ENCODE measurements around the gene TM9SF1.

TM9SF1 gene

DNA sequence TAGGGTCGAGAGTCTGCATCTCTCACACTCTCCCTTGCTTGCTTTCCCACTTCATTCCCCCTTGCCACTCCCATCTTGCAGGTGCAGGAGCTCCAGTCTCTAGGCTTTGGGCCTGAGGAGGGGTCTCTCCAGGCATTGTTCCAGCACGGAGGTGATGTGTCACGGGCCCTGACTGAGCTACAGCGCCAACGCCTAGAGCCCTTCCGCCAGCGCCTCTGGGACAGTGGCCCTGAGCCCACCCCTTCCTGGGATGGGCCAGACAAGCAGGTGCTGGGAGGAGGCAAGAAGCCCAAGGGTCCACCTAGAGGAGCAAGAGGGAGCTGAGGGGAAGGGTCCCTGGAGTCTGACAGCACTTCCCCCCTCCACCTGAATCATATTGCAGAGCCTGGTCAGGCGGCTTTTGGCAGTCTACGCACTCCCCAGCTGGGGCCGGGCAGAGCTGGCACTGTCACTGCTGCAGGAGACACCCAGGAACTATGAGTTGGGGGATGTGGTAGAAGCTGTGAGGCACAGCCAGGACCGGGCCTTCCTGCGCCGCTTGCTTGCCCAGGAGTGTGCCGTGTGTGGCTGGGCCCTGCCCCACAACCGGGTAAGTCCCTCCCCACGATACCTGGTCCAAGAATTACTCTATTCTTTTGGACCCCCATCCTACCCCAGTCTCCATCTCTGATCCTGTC is 43.7 kb downstream of the TM9SF1 start:
- no peak overlapping the region for H3K4me3 Mint-ChIP-seq
- peaks cover 58% of the 10 kb centered on the region for H3K36me3 Mint-ChIP-seq
- H3K27ac Mint-ChIP-seq = no peak overlapping the region
- H3K27me3 Mint-ChIP-seq = no peaks in the 10 kb centered on the region
- peaks cover 40% of the 10 kb centered on the region for H3K4me1 Mint-ChIP-seq
- no peaks in the 10 kb centered on the region for H3K9me3 Mint-ChIP-seq
- CTCF ChIA-PET = interaction anchor here (0.9 to 8.0 kb wide), 2 partner anchors 9 to 14 kb away, joined by 3 to 67 read pairs; partner anchors contain the start of gene IRF9
- no peak for DNase-seq

DNA sequence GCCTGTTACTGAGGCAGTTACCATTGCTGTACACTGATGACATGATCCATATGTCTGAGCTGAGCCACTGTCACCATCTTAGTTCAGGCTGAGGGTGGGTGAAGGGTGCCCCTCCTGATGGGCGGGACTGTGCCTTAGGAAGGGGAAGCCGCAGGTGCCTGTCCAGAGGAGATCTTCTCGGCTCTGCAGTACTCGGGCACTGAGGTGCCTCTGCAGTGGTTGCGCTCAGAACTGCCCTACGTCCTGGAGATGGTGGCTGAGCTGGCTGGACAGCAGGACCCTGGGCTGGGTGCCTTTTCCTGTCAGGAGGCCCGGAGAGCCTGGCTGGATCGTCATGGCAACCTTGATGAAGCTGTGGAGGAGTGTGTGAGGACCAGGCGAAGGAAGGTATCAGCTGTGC is 44.2 kb downstream of the TM9SF1 start:
- Mint-ChIP-seq H3K4me1 (peaks cover 40% of the 10 kb centered on the region), H3K27ac (no peak overlapping the region), H3K9me3 (no peaks in the 10 kb centered on the region), H3K27me3 (no peaks in the 10 kb centered on the region), H3K36me3 (peaks cover 62% of the 10 kb centered on the region), H3K4me3 (no peak overlapping the region)
- no peak for DNase-seq
- CTCF ChIA-PET = interaction anchor here (0.6 to 8.0 kb wide), 4 partner anchors 10 to 93 kb away, joined by 3 to 67 read pairs (median 4); partner anchors contain the start of gene IRF9

DNA sequence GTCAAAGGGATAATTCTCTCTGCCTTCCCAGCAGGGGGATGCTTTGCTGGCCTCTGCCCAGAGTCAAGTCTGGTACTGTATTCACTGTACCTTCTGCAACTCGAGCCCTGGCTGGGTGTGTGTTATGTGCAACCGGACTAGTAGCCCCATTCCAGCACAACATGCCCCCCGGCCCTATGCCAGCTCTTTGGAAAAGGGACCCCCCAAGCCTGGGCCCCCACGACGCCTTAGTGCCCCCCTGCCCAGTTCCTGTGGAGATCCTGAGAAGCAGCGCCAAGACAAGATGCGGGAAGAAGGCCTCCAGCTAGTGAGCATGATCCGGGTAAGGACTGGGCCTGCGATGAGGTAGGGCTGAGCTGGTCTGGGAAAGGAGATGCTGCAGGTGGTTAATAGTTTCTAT is 44.7 kb downstream of the TM9SF1 start:
- Mint-ChIP-seq H3K36me3 (peaks cover 62% of the 10 kb centered on the region), H3K4me3 (no peak overlapping the region)

DNA sequence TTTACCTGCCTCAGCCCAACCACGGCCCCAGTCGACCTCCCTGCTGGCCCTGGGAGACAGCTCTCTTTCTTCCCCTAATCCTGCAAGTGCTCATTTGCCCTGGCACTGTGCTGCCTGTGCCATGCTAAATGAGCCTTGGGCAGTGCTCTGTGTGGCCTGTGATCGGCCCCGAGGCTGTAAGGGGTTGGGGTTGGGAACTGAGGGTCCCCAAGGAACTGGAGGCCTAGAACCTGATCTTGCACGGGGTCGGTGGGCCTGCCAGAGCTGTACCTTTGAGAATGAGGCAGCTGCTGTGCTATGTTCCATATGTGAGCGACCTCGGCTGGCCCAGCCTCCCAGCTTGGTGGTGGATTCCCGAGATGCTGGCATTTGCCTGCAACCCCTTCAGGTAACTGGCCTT is 45.2 kb downstream of the TM9SF1 start:
- Mint-ChIP-seq H3K27ac (no peak overlapping the region), H3K4me1 (peaks cover 45% of the 10 kb centered on the region), H3K27me3 (no peaks in the 10 kb centered on the region), H3K4me3 (no peak overlapping the region), H3K36me3 (peaks cover 61% of the 10 kb centered on the region), H3K9me3 (no peaks in the 10 kb centered on the region)
- DNase-seq = no peak
- CTCF ChIA-PET = interaction anchor here (1.7 to 8.0 kb wide), 2 partner anchors 11 to 92 kb away, joined by 3 to 67 read pairs; partner anchors contain the start of gene IRF9

More for the DNA sequence above, 44.7 kb downstream of the TM9SF1 start:
- DNase-seq = no peak
- no peaks in the 10 kb centered on the region for H3K9me3 Mint-ChIP-seq
- H3K4me1 Mint-ChIP-seq = peaks cover 41% of the 10 kb centered on the region
- CTCF ChIA-PET = interaction anchor here (0.6 to 8.0 kb wide), 4 partner anchors 10 to 92 kb away, joined by 3 to 67 read pairs (median 4); partner anchors contain the start of gene IRF9
- H3K27me3 Mint-ChIP-seq = no peaks in the 10 kb centered on the region
- H3K27ac Mint-ChIP-seq = peak overlapping the region; percentile 75

DNA sequence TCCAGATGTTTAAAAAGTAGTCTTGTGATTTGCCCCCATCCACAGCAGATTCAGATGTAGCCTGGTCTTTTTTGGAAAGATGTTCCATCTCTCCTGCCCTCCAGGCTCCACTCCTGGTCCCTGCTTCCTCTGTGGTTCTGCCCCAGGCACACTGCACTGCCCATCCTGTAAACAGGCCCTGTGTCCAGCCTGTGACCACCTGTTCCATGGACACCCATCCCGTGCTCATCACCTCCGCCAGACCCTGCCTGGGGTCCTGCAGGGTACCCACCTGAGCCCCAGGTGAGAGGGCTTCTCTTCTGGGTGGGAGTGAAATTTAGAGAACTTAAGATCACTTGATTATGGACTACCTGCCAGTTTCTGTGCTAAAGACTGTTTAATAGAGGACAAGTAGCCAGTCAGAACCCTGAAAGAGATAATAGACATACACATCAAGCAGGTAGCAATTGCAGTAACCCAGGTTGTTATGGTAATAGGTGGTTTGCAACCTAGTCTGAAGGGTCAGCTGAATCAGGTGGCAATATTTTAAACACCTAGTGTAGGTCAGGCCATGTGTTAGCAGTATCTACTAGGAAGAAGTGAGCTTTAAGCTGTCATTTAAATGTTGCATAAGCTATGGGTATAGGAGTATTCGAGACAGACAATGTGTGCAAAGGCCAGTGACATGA is 45.8 kb downstream of the TM9SF1 start:
- Mint-ChIP-seq H3K27ac (peak overlapping the region; percentile 11), H3K36me3 (peaks cover 59% of the 10 kb centered on the region), H3K4me1 (peaks cover 47% of the 10 kb centered on the region), H3K27me3 (no peaks in the 10 kb centered on the region), H3K9me3 (no peaks in the 10 kb centered on the region), H3K4me3 (peak overlapping the region; percentile 93)
- no peak for DNase-seq
- CTCF ChIA-PET = interaction anchor here (1.7 to 8.0 kb wide), 2 partner anchors 11 to 91 kb away, joined by 3 to 67 read pairs; partner anchors contain the start of gene IRF9

DNA sequence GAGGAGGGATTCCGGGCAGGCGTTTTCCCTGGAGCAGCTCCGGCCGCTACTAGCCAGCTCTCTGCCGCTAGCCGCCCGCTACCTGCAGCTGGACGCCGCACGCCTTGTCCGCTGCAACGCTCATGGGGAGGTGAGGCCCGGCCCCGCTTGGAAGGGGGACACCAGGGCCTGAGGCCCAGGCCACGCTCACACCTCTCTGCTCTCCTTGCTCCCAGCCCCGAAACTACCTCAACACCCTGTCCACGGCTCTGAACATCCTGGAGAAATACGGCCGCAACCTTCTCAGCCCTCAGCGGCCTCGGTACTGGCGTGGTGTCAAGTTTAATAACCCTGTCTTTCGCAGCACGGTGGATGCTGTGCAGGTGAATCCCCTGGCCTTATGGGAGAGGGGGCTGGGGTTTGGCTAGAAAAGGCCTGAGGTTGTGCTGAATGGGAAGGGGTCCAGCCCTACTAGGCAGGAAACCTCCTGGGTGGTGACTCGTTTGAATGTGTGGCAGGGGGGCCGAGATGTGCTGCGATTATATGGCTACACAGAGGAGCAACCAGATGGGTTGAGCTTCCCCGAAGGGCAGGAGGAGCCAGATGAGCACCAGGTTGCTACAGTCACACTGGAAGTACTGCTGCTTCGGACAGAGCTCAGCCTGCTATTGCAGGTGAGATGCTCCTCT is 47.3 kb downstream of the TM9SF1 start:
- peak overlapping the region; percentile 81 for H3K27ac Mint-ChIP-seq
- H3K36me3 Mint-ChIP-seq = peaks cover 66% of the 10 kb centered on the region
- peak overlapping the region; percentile 93 for H3K4me3 Mint-ChIP-seq
- no peaks in the 10 kb centered on the region for H3K9me3 Mint-ChIP-seq
- peak; percentile 34 for DNase-seq
- H3K4me1 Mint-ChIP-seq = peaks cover 61% of the 10 kb centered on the region
- no peaks in the 10 kb centered on the region for H3K27me3 Mint-ChIP-seq
- CTCF ChIA-PET = interaction anchor here (0.8 to 8.0 kb wide), 5 partner anchors 9 to 160 kb away, joined by 3 to 67 read pairs (median 4); partner anchors contain the start of genes CIDEB and IRF9

DNA sequence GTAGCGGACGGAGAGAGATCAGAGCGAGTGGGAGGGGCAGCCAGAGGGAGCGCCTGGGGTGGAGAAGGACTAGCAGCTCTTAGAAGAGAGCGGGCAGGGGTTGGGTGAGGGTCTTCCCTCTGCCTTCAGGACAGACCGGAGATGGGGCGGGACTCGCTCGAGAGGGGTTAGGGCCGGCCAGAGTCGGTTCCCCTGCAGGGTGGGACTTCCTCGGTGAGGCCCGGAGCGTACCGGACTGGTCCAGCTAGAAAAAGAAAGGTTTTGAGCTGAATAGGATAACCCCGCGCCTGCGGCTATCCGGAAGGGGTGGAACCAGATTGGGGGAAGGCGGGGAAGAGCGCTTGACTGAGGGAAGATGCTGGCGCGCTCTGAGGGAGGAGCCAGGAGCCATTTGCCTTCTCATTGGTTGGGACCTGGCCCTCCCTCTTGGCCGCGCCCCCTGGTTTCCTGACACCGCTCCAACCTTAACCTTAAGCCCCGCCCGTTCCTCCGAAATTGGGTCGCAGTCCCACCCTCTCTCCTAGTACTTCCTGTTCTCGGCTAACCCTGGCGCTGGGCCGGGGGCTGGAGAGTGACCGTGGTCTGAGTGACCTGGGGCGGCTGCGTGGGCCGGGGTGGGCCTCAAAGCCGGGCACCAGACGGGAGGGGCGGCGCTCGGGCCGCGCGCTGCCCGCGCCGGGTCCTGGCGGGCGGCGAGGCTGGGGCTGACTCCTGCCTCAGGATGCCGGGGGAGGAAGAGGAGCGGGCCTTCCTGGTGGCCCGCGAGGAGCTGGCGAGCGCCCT is 48.1 kb downstream of the TM9SF1 start, which contains the start of gene RNF31:
RNF31 (plus strand) TSS at position 521 of the 783 bp plus-strand sequence; CDS start at position 722, 201 bp downstream.
- H3K4me1 Mint-ChIP-seq = peaks cover 65% of the 10 kb centered on the region
- peak within 1 kb of the TSS; percentile 93 for H3K4me3 Mint-ChIP-seq
- CTCF ChIA-PET = interaction anchor here (0.8 to 8.0 kb wide), 7 partner anchors 10 to 284 kb away, joined by 3 to 67 read pairs (median 4); partner anchors contain the start of genes CIDEB, IRF9 and PSME1
- peak; percentile 100 for DNase-seq
- H3K27me3 Mint-ChIP-seq = no peaks in the 10 kb centered on the region
- no peaks in the 10 kb centered on the region for H3K9me3 Mint-ChIP-seq
- H3K36me3 Mint-ChIP-seq = peaks cover 67% of the 10 kb centered on the region
- H3K27ac Mint-ChIP-seq = peak within 1 kb of the TSS; percentile 99

DNA sequence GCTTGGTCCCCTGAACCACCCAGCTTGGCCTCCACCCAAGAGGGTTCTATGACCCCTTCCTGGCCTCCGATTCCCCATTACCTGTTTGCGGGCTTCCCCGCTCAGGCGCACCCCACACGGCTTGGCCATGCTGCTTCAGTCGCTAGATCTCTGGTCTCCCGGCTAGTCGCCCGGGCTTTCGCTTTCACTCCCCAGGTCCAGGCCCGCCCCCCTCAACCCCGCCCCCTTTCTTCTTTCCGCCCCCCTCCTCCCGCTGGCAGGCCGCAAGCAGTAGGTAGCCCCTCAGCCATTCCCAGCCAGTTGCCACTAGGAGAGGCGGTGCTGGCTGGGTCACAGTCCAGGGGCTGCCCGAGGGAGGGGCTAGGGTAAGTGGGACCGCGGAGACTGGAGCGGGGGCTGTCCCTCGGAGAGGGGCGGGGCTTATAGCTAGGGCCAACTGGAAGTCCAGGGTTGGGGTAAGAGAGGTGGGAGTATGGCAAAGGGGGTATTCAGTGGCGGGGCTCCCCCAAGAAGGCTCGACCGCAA is 48.7 kb downstream of the TM9SF1 start, which contains the start of gene PSME2:
PSME2 (minus strand) TSS at position 158 of the 525 bp plus-strand sequence; CDS start at position 129, 29 bp downstream.
- peaks cover 63% of the 10 kb centered on the region for H3K36me3 Mint-ChIP-seq
- DNase-seq = peak; percentile 93
- peak within 1 kb of the TSS; percentile 99 for H3K27ac Mint-ChIP-seq
- H3K4me3 Mint-ChIP-seq = peak within 1 kb of the TSS; percentile 93
- no peaks in the 10 kb centered on the region for H3K27me3 Mint-ChIP-seq
- no peaks in the 10 kb centered on the region for H3K9me3 Mint-ChIP-seq
- CTCF ChIA-PET = interaction anchor here (0.8 to 8.0 kb wide), 6 partner anchors 11 to 285 kb away, joined by 3 to 67 read pairs (median 6); partner anchors contain the start of genes CIDEB, IRF9 and PSME1
- peaks cover 65% of the 10 kb centered on the region for H3K4me1 Mint-ChIP-seq

DNA sequence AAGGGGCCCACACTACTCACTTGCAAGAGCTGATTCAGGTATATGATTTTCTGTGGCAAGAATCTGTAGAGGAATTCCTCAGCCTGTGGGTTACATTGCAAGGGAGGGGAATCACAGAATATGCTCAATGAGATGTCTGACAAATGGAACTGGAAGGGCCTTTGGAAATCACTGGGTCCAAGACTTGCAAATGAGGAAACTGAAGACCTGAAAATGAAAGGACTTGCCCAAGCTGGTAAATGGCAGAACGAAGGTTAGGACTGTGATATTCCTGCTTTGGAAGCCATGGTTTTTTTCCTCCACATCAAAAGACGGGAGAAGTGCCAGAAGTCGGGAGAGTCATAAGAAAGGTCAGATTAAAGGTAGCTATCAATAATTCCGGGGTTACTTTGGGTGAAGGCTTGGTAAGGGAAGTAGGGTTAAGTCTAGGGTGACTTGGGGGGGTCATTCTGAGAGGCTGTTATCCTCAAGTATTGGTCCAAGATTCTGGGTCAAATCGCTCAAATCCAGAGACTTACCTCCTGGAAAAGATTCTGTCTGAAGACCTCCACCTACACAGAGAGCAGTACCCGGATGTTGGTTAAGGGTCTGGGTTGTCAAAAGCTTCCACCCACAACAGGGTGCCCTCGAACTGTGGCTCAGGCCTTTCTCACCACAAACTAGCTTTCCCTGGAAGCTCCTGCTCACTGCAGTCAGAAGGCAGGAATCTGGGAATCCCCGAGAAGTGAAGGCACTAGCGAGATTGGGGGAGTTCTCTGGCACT is 49.4 kb downstream of the TM9SF1 start:
- H3K27me3 Mint-ChIP-seq = no peaks in the 10 kb centered on the region
- no peak for DNase-seq
- peak overlapping the region; percentile 99 for H3K27ac Mint-ChIP-seq
- H3K4me1 Mint-ChIP-seq = peaks cover 65% of the 10 kb centered on the region
- H3K4me3 Mint-ChIP-seq = peak overlapping the region; percentile 93
- H3K9me3 Mint-ChIP-seq = no peaks in the 10 kb centered on the region
- H3K36me3 Mint-ChIP-seq = peaks cover 62% of the 10 kb centered on the region
- CTCF ChIA-PET = interaction anchor here (1.2 to 8.0 kb wide), 3 partner anchors 10 to 37 kb away, joined by 6 to 67 read pairs (median 16); partner anchors contain the start of genes IRF9 and PSME1

DNA sequence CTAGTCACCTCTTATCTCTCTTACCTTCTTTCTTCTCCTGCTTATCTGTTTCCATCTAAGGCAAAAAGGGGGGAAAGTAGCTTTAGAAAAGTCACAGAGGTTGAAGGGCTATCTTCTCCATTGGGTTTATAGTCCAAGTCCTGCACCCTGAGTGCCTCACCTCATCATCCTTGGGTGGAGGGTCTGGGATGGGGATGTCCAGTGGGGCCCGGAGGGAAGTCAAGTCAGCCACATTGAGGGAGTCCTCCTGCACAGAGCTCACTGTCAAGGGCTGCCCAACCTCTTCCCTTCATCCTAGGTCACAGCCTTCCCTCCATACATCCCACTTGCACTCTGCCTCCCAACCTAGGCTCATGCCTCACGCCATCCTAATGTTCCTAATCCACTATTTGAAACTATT is 50.0 kb downstream of the TM9SF1 start:
- Mint-ChIP-seq H3K27ac (peak overlapping the region; percentile 99), H3K36me3 (peaks cover 57% of the 10 kb centered on the region), H3K4me1 (peaks cover 63% of the 10 kb centered on the region), H3K9me3 (no peaks in the 10 kb centered on the region), H3K27me3 (no peaks in the 10 kb centered on the region), H3K4me3 (peak overlapping the region; percentile 93)
- DNase-seq = no peak
- CTCF ChIA-PET = interaction anchor here (1.2 to 8.0 kb wide), 3 partner anchors 9 to 37 kb away, joined by 6 to 67 read pairs (median 16); partner anchors contain the start of genes IRF9 and PSME1

DNA sequence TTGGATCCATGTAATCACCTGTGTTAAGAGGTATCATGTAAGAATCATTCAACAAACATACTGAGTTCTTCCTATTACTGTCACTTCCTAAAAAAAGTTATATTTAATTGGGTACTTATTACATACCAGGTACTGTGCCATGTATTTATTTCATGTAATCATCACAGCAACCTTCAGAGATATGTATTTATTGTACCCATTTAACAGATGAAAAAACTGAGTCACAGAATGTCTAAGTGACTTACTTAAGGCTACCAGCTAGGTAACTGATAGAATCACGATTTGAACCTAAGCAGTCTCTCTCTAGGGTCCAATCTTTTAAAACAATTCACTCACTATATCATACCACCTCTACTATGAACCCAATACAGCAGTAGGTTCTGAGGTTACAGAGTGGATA is 50.8 kb downstream of the TM9SF1 start:
- H3K4me1 Mint-ChIP-seq = peaks cover 62% of the 10 kb centered on the region
- peaks cover 58% of the 10 kb centered on the region for H3K36me3 Mint-ChIP-seq
- DNase-seq = no peak
- peak overlapping the region; percentile 24 for H3K27ac Mint-ChIP-seq
- no peaks in the 10 kb centered on the region for H3K27me3 Mint-ChIP-seq
- peak overlapping the region; percentile 39 for H3K4me3 Mint-ChIP-seq
- CTCF ChIA-PET = interaction anchor here (1.5 to 2.3 kb wide), 2 partner anchors 17 to 98 kb away, joined by 3 to 11 read pairs; partner anchors contain the start of genes IRF9 and TINF2
- no peaks in the 10 kb centered on the region for H3K9me3 Mint-ChIP-seq

DNA sequence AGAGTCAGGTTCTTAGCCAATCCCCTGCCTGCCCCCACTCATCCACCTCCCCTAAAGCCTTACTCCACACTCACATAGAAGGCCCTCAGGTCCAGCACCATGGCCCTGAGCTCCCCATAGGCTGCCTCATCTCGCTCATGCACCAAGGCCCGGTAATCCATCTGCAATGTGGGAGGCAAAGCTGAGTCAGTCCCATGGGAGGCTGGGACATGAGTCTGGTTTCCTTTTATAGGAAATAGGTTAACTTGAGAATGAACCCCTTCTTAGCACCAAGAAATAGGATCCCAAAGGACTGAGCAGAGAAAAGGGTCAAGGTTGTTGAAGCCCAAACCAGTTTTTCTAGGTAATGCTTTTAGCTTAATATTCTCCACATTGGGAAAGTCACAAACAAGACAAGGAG is 51.7 kb downstream of the TM9SF1 start:
- H3K27ac Mint-ChIP-seq = peak overlapping the region; percentile 75
- CTCF ChIA-PET = interaction anchor here (1.1 to 2.3 kb wide), 3 partner anchors 18 to 99 kb away, joined by 3 to 11 read pairs (median 4); partner anchors contain the start of genes DCAF11, IRF9, NRL and TINF2
- peak overlapping the region; percentile 42 for H3K4me3 Mint-ChIP-seq
- H3K36me3 Mint-ChIP-seq = peaks cover 59% of the 10 kb centered on the region
- no peaks in the 10 kb centered on the region for H3K9me3 Mint-ChIP-seq
- H3K27me3 Mint-ChIP-seq = no peaks in the 10 kb centered on the region
- peaks cover 61% of the 10 kb centered on the region for H3K4me1 Mint-ChIP-seq
- DNase-seq = no peak

Data from activated naive CD4-positive, alpha-beta T cell treated with anti-CD3 and anti-CD28 coated beads, Interleukin-2, amount 10 ng/mL, durations not matched to agents 7 days and 5 days (primary cell).